GM12873 (cell line): Measurements from ENCODE around the gene GALNT18.

Experiments
- TF ChIP-seq, protein P1 (sequence below): IDR thresholded peaks from 2 replicates; pipeline ENCODE4 v1.5.1; 2012; ENCODE audit warnings: low read depth, mild to moderate bottlenecking, moderate library complexity, low read length, control low read depth; ENCODE audit not compliant: insufficient read depth; ENCODE audit errors: missing control alignments

The GALNT18 gene

DNA sequence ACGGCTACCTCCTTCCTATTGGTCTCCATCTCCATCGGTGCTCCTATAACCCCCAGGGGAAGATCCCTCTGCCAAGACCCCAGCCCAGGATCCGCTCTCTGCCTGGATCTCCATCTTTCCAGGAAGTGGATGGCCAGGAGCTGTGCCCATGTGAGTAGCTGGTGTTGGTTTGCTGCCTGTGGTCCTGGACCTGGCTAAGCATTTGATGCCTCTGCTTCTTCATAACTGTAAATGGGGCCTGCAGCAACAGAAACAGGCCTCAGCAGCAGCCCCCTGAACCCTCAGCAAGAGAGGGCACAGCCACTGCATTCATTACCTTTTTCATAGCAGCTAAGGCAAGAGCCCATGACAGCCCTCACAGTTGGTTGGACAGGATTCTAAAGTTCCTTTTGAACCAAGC lies 242.1 kb downstream of the GALNT18 start:
- TF ChIP-seq, protein P1, sequence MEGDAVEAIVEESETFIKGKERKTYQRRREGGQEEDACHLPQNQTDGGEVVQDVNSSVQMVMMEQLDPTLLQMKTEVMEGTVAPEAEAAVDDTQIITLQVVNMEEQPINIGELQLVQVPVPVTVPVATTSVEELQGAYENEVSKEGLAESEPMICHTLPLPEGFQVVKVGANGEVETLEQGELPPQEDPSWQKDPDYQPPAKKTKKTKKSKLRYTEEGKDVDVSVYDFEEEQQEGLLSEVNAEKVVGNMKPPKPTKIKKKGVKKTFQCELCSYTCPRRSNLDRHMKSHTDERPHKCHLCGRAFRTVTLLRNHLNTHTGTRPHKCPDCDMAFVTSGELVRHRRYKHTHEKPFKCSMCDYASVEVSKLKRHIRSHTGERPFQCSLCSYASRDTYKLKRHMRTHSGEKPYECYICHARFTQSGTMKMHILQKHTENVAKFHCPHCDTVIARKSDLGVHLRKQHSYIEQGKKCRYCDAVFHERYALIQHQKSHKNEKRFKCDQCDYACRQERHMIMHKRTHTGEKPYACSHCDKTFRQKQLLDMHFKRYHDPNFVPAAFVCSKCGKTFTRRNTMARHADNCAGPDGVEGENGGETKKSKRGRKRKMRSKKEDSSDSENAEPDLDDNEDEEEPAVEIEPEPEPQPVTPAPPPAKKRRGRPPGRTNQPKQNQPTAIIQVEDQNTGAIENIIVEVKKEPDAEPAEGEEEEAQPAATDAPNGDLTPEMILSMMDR, result no peak

DNA sequence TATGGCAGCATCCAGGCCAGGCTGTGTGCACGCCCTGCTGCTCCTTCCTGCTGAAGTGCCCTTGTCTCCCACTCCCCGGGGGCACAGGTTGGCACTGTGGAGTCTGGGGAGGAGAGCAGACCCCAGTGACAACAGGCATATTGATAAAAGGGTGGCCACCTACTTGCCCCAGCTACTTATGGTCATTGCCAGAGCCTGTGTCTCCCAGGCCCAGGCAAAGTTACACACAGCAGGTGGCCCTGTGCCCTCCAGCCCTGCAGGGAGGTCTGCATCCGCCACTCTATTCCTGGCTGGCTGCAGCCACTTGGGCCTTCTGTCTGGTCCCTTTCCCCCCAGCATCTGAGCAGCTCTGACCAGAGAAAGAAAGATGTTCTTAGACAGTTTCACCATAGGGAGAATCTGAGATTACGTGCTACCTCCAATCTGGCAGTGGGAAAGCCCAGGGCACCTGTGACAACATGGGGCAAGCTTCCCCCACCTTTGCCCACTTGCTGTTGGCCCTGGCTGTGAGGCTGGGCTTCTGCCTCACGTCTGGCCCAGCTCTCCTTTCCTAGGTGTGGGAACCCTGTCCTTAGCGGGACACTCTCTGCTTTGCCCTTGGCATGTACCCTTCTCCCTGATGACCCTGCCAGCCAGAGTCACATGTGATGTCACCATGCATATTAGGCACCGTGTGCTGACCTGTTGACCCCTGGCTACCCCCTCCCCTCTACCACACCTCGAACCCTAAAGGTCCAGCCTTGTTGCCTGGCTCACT lies 243.4 kb downstream of the GALNT18 start:
- TF ChIP-seq, protein P1, result no peak

DNA sequence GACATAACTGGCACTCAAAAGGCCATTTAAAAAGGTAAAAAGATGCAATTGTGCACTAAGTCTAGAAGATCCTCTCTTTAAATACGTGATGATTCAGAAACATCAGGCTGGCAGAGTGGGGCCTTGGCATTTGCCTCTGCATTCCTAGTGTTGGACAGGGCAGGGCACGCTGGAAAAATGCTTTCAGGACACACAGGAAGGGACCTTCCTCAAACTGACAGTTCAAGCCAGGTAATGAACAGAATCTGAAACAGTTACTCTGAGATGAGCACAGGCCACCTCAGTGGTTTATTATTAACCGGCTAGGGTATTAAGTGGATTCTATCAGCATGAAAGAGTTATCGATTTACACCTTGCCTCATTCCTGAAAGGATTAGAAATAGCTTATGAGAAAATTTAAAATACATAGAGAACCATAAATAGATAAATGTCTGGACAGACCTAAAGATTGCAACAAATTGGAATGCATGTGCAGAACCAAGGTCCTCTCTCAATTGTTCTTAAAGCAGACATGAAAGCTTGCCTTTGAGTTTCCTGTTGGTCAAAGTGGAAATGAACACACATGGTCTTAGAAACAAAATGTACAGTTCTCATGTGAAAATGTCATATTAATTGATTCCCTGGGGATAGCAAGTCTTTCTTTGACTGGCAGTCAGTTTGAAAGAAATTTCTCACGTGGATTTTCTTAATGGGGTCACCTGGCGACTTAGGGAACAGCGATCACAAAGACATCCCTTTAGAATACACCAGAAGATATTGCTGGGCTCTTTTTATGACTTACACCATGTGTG lies 247.3 kb downstream of the GALNT18 start:
- TF ChIP-seq, protein P1, result no peak

DNA sequence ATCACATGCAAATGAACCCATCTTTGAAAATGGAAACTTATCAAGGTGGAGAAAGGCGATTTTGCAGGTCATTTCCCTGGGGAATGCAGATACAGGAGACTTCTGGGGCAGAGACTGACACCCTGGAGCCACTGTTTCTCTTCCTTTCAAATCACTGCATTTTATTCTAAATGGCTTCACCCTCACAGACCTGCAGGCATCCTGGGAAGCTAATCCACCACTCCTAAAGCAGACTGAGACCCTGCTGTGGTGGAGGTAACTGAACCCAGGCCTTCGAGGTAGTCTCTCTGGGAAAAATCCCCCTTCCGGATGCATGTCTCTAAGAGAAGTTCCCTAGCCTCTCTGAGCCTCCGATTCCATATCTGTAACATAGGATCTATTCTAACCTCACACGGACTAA lies 247.9 kb downstream of the GALNT18 start:
- TF ChIP-seq, protein P1, result no peak

DNA sequence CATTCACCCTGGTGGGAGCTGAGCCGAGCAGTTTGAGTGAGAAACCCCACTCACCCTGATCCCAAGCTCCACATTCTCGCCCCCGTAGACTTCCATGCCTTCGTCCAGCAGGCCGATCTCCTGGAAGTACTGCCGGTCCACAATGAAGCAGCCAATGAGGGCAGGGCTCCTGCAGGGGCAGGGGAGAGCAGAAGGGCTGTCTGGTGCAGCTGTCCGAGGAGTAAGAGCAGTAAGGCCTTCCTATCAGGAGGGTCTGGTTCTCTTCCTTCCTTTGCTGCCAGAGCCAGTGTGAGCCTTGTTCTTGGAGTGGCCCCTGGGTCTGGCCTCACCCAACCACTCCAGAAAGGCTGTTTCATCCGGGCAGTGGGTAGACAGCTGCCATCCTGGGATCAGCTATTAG lies 249.3 kb downstream of the GALNT18 start:
- TF ChIP-seq, protein P1, result no peak

DNA sequence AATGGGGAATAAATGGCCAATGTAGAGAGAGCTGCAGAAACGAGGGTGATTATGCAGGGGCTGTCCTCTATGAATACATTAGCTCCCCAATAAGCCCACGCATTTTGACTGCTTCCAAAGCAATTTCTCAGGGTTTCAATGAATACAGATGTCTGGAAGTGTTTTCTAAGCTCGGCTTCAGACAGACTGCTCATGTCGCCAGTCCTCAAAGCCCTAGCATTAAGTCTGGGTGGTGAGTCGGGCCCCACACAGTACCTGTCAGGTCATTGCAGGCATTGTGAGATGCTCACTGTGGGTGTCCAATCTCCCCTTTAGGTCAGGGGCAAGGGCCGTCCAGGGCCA lies 250.9 kb downstream of the GALNT18 start:
- TF ChIP-seq, protein P1, result no peak

DNA sequence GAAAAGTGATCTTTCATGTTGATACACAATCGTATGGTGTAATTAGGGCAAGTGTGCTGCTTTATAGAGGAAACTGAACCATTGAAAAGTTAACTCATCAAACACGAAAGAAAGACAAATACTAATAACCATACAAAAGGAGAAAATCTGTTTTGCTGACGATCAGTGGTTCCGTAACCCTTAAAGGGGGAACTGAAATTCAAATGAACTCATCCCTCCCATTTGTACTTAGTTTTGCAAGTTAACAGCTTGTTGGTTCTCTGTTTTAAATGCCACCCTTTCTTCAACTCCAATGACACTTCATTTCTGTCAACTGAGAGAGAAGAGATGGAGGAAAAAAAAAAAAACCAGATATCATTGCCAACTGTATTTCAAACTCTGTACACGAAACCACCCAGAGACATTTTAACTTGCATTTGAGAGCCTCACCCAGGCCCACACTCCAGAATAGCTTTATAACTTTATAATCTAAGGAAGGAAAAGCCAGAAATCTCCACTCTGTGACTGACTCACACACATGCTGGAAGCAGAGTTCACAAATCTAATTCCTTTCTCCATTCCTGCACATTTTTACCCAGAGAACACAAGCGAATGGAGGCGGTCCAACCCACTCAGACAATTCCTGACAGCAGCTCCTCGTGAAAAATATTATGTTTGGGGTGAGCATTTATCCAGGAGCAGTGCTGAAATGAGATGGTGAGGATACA lies 251.4 kb downstream of the GALNT18 start:
- TF ChIP-seq, protein P1, result no peak
